BE2C (cell line): ENCODE data around the gene SLC6A13.

Experiments used
- DNase-seq: peaks from one replicate; pipeline ENCODE4 v3.0.0-alpha.2; 2020
- H3K27me3 ChIP-seq: fragments of 250-450 bp; sonication (Bioruptor Pico); 2 replicates; pipeline ENCODE4 v1.5.1; 2020; ENCODE audit warnings: mild to moderate bottlenecking
- H3K36me3 ChIP-seq: fragments of 250-450 bp; sonication (Bioruptor Pico); 2 replicates; pipeline ENCODE4 v1.5.1; 2020; ENCODE audit warnings: mild to moderate bottlenecking
- H3K4me1 ChIP-seq: fragments of 250-450 bp; sonication (Bioruptor Pico); 2 replicates; pipeline ENCODE4 v1.5.1; 2020
- H3K4me3 ChIP-seq: 2 replicates; pipeline ENCODE4 v1.5.1; 2011; ENCODE audit warnings: low read depth, low read length
- H3K9me3 ChIP-seq: fragments of 250-450 bp; sonication (Bioruptor Pico); 2 replicates; pipeline ENCODE4 v1.5.1; 2020
- TF ChIP-seq, protein P1 (sequence below): IDR thresholded peaks from 2 replicates; pipeline ENCODE4 v1.5.1; 2012; ENCODE audit warnings: mild to moderate bottlenecking, low read depth, low read length

Gene SLC6A13

DNA sequence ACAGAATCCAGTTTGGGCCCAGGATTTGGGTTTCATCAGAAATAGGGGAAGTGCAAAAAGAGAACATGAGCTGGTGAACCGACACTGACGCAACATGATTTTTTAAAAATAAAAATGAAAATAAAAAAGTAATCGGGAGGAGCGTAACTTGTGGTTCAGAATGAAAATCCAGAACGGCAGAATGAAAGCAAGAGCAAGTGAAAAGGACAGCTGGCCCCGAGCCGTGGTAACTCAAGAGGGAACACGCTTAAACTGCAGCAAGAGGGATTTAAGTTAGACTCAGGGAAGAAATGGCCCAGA is 50.3 kb downstream of the SLC6A13 start:
- DNase-seq, result no peak

GRCh38 chr12:211639-212414 is 50.8 kb downstream of the SLC6A13 start:
- H3K4me3 ChIP-seq, result no peak overlapping the region
- no peaks in the 10 kb centered on the region for H3K27me3 ChIP-seq
- DNase-seq, result no peak
- no peaks in the 10 kb centered on the region; the same call in 1 of the 2 replicates for H3K4me1 ChIP-seq
- no peaks in the 10 kb centered on the region for H3K36me3 ChIP-seq
- TF ChIP-seq, protein P1, sequence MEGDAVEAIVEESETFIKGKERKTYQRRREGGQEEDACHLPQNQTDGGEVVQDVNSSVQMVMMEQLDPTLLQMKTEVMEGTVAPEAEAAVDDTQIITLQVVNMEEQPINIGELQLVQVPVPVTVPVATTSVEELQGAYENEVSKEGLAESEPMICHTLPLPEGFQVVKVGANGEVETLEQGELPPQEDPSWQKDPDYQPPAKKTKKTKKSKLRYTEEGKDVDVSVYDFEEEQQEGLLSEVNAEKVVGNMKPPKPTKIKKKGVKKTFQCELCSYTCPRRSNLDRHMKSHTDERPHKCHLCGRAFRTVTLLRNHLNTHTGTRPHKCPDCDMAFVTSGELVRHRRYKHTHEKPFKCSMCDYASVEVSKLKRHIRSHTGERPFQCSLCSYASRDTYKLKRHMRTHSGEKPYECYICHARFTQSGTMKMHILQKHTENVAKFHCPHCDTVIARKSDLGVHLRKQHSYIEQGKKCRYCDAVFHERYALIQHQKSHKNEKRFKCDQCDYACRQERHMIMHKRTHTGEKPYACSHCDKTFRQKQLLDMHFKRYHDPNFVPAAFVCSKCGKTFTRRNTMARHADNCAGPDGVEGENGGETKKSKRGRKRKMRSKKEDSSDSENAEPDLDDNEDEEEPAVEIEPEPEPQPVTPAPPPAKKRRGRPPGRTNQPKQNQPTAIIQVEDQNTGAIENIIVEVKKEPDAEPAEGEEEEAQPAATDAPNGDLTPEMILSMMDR, result no peak
- no peaks in the 10 kb centered on the region for H3K9me3 ChIP-seq

More for the DNA sequence above, 50.3 kb downstream of the SLC6A13 start:
- no peaks in the 10 kb centered on the region for H3K27me3 ChIP-seq
- no peaks in the 10 kb centered on the region for H3K36me3 ChIP-seq
- no peaks in the 10 kb centered on the region for H3K9me3 ChIP-seq
- no peak overlapping the region for H3K4me3 ChIP-seq
- no peaks in the 10 kb centered on the region; the same call in 1 of the 2 replicates for H3K4me1 ChIP-seq
- TF ChIP-seq, protein P1, result no peak

GRCh38 chr12:211142-211465 is 51.5 kb downstream of the SLC6A13 start:
- Histone ChIP-seq H3K9me3 (no peaks in the 10 kb centered on the region), H3K27me3 (no peaks in the 10 kb centered on the region), H3K4me3 (no peak overlapping the region), H3K36me3 (no peaks in the 10 kb centered on the region), H3K4me1 (no peaks in the 10 kb centered on the region; the same call in 1 of the 2 replicates)
- TF ChIP-seq, protein P1, result no peak
- DNase-seq, result no peak

- TF ChIP-seq, protein P1, result no peak
- DNase-seq, result no peak
- Histone ChIP-seq H3K4me3 (no peak overlapping the region), H3K4me1 (no peaks in the 10 kb centered on the region; the same call in 1 of the 2 replicates), H3K27me3 (no peaks in the 10 kb centered on the region), H3K36me3 (no peaks in the 10 kb centered on the region), H3K9me3 (no peaks in the 10 kb centered on the region)
Observed at GRCh38 chr12:210277-211141, 52.1 kb downstream of the SLC6A13 start.

DNA sequence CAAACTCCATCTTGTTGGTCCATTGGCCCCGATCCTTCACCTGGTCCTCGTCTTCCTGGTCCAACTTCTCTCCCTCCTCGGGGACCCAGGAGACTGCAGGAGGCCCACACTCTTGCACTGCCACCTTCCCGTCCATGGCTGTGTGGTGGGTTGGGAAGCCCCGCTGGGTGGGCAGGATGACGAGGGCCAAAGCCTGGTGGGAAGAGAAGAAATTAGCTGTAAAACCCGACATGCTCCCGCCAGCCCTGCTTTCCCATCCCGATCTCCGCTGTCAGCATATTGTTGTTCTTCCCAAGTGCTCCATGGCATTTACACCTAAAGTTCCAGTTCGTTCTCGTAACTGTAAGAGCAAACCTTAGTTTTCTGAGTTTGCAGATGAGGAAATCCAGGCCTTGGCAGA is 52.8 kb downstream of the SLC6A13 start:
- Histone ChIP-seq H3K4me3 (no peak overlapping the region), H3K27me3 (no peaks in the 10 kb centered on the region), H3K4me1 (no peaks in the 10 kb centered on the region; the same call in 1 of the 2 replicates), H3K36me3 (no peaks in the 10 kb centered on the region), H3K9me3 (no peaks in the 10 kb centered on the region)
- TF ChIP-seq, protein P1, result no peak
- no peak for DNase-seq

DNA sequence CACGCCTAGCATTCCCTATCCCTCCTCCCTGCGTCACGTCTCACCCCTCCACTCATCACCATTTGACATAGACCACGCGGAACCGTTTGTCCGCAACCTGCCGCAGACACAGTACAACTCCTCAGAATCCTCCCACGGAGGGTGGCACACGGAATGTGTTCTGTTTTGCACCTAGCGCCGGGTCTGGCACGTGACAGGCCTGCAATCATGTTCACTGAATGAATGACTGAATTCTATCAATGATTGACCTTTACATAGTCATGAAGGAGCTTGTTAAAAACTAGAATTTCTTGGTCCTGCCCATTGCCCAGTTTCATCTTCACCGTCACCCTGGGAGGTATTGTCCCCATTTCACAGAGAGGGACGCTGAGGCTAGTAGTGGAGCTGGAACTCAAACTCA is 53.4 kb downstream of the SLC6A13 start:
- no peaks in the 10 kb centered on the region for H3K9me3 ChIP-seq
- no peaks in the 10 kb centered on the region for H3K36me3 ChIP-seq
- no peak for DNase-seq
- H3K4me3 ChIP-seq, result no peak overlapping the region
- TF ChIP-seq, protein P1, result no peak
- H3K27me3 ChIP-seq, result no peaks in the 10 kb centered on the region
- H3K4me1 ChIP-seq, result no peaks in the 10 kb centered on the region; the same call in 1 of the 2 replicates
